Measurements from ENCODE around the gene DCAF8.

Gene DCAF8

DNA sequence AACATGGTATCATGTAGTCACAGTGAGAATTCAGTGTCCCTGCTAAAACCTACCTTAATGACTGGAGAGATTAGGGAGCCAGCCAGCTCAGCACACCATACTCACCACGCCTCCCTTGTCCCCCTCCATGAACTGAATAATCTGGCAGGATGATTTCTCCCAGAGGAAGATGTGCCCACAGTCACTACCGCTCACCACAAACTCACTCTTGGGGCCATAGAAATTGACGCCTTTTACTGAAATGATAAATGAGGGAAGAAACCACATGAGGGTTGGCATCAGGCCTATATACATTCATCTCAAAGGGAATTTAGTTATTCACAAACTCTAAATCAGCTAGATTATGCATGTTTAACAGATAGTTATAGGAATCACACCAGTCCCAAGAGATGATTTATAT, 39.8 kb downstream of the DCAF8 start:
- DNase-seq, result no peak

DNA sequence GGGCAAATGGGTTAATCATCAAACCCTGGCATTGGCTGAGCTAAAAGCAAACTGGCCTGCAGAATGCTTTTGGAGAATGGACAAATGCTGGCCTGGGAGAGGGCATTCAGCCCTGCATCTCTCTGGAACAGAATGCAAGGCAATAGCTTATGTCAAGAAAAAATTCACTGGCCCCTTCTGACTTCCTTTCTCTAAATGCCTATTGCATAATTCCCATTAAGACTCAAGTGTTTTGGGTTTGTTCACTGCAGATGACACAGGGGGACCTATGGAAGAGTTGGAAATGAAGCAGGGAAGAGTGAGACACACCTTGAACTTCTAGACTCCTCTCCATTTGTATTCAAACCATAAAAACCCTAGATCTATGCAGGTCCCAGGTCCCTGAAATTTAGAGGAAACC, 41.3 kb downstream of the DCAF8 start:
- no peak for DNase-seq

DNA sequence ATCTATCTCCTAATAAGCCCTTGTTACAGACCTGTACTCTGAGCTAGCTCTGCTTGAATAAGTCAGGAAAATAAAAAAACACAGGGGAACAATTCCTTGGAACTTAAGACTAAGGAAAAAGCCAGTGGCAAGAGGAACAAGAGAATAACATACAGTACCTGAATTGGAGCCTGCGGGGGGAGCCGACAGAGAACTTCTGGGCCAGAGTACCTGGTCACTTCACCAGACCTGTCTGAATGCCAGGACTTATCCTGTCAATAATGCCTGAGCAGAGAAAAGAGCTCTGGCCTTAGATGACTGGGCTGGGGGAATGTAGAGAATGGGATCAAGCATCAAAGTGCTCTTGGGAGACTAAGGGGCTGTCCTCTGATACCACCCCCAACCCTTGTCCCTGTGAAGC, 42.0 kb downstream of the DCAF8 start:
- DNase-seq, result no peak

DNA sequence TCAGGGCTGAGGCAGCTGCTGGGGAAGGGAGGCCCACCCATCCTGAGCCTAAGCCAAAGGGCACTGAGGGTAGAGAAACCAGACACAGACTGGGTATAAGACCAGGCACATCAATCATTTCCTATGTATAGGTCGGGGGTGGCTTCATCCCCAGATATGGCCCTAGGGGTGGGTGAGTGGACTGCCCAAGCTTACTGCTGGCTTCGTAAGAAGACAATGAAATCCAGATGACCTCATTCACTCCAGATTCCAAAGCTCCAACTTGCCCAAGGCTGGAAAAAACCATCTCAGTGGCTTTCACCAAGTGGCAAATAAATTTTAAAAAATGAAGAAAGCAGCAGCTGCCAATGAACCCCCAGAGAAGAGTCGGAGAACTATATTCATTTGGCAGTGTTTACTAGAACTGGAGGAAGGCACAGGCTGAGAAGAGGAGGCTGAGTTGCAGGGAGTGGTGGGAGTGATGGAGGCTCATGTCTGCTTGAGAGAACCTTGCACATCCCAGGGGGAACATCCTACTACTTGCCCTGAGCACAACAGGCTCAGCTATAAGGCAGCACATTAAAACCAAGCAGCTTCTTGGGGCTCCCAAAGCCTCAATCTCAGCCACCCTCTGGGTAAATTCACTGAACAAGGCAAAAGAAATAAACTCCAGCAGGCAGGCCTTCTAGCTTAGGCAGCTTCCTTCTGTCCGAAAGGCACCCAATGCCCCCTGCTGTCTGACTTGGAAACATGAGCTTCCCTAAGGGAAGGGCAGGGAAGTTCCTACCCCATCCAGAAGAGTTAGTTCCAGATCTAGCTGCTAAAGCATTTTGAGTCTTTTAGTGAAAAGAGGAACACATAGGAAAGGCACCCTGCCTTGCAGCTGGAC, 43.1 kb downstream of the DCAF8 start:
- DNase-seq, result no peak

DNA sequence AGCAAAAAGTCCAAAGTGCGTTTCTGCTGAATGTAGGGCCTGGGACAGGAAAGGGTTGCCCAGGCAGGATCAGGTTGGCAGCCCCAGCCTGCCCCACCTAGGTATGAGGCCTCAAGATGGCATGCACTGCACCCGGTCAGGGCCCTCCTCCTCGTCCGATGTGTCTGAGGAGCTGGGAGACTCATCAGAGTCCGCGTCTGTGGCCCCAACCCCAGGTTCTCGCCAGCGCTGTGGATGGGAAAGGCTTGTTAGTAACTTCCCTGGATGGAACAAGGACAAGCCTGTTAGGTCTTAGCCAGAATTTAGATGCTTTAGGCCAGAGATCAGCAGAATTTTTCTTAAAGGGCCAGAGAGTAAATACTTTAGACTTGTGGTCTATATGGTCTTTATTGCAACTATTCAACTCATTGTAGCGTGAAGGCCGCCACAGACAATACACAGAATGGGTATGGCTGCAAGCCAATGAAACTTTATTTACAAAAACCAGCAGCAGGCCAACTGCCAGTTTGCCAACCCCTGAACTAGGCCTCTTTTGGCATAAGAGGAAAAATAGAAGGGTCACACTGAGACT, 44.8 kb downstream of the DCAF8 start:
- DNase-seq, result no peak

DNA sequence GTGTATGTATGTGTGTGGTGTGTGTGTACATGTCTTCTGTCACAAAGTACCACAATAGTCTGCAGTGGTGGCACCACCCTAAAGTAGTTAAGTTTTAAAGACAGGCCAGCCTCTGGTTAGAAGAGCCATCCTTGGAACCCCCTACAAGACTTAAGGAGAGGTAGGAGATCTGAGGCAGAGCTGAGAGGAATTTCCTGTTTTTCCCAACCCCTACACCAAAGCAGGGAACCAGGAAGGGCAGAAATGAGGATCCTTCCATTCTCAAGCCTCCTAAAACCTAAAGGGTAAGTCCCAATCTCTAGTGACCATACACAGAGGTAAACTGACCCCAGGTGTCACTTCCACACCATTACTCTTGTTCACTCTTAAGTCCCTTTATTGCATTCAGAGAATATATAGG, 46.0 kb downstream of the DCAF8 start:
- no peak for DNase-seq

DNA sequence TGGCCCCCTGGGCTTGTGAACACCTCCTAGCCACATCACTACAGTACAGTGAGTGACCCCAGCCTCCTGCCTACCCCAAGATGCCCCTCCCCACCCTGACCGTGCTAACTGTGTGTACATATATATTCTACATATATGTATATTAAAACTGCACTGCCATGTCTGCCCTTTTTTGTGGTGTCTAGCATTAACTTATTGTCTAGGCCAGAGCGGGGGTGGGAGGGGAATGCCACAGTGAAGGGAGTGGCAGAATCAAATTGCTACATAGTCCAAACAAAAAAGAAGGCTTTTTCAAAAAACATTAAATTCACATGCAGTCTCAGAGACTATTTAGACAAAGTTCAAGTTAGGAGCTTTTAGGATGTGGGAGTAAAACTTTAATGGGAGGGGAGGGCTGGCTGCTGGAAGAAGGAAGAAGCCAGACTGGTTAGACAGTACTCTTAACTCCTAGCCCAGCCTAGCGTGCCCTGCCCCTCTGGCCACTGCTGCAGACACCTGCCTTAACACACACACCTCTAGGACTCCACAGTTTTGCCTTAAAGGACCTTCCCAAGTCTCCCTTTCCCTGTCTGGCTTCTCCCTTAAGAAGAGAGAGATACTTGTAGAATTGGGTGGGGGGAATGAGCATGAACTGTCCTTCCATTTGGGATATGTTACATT, 47.7 kb downstream of the DCAF8 start:
- no peak for DNase-seq

DNA sequence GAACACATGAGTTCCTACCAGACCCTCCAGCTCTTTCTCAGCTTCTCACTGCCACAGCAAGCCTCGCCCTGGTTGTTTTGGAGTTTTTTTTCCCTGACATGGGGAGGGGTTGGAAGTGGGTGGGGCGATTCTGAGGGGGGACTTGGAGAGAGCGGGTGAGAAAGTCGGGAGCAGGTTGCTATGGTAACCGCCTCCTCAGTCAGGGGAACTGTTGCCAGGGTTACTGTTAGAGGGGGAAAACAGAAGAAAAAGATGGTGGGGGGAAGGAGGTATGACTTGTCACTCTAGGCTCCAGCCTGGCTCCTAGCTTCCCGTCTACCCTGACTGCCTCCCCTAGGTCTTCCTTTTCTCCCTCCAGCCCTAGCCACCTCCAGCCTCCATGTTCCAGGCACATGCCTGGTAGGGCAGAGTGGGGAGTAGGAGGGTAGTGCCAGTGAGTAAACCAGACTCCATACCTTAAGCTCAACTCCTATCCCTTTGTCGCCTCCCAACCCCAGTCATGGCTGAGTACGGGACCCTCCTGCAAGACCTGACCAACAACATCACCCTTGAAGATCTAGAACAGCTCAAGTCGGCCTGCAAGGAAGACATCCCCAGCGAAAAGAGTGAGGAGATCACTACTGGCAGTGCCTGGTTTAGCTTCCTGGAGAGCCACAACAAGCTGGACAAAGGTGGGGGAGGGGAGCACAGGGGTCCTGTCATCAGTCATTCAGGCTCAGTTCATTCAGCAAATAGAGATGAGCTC, 51.1 kb downstream of the DCAF8 start:
- DNase-seq, result no peak

DNA sequence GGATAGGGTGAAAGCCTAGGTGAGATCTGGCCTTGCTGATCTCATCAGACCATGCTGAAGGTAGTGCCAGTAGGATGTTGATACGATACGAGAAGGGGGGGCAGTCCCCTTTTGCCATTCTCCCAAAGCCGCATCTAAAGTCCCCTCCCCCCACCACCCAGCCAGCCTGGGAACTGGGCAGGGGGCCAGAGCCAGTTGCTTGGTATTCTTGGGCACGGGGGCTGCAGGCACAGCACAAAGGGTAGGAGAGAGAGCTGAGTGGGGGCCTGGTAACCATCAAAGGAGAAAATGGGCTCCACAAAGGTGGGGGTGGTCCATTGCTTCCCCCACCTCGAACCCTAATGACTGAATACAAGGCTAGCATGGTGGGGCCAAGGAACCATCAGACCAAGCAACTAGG, 51.8 kb downstream of the DCAF8 start:
- no peak for DNase-seq

DNA sequence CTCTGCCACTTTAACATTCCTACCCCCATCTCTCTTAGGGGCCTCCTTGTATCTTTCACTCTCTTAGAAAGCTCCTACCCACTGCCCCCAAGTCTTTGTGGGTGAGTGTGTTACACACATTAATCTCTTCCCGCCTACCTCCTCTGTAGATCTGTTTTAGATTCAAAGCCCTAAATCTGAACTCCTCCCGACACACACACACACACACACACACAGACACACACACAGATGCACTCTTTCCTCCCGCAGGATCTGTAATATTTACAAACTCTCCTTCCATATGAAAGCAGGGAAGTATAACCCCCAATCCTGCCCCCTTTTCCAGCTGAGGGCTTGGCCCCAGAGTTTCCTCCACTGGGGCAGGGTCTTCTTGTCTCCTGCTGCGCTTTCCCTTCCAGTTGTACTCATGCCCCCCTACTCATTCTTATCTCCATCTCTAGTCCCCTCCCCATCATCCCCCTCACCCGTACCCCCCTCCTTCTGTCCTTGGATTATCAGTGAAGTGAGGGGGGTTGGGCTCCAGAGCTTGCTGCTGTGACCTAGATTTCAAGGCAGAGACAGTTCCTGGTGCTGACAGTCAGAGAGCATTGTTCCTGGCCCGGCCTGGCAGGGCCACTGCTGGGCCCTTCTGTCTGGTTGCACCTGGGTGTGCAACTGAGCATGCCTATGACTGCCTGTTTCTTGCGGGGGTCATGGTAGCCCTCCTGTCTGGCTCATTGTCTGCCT, 52.9 kb downstream of the DCAF8 start:
- no peak for DNase-seq

DNA sequence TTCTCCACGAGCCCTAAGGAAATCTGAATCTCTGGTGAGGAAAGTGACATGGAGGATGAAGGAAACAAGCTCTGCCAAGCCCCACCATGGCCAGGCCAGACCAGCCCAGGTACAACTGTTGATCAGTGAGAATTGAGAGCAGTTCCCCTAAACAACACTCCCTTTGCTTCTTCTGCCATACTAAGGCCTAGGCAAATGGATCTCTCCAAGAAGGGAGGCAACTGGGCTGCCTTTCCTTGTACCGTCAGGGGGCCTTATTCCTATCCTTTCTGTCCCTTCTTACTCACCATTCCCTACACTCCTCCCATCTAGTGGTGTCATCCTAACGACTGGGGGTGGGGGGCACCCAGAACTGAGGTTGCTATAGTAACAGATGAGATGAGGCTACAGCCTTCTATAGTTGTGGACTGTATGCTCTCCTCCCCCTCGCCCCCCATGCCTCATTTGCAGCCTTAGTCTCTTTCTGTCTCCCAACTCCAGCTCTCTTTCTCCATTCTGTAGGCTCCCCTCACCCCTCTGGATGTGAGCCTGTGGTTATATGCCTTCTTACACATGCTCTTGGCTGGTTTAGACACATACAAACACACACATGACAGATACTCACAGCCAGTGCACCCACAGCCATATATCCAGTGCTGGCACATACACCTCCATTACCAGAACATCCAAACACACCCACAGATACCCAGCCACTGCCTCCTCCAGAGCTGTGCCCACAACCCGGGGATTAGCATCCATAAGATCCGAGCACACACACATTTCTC, 53.6 kb downstream of the DCAF8 start:
- DNase-seq, result no peak

DNA sequence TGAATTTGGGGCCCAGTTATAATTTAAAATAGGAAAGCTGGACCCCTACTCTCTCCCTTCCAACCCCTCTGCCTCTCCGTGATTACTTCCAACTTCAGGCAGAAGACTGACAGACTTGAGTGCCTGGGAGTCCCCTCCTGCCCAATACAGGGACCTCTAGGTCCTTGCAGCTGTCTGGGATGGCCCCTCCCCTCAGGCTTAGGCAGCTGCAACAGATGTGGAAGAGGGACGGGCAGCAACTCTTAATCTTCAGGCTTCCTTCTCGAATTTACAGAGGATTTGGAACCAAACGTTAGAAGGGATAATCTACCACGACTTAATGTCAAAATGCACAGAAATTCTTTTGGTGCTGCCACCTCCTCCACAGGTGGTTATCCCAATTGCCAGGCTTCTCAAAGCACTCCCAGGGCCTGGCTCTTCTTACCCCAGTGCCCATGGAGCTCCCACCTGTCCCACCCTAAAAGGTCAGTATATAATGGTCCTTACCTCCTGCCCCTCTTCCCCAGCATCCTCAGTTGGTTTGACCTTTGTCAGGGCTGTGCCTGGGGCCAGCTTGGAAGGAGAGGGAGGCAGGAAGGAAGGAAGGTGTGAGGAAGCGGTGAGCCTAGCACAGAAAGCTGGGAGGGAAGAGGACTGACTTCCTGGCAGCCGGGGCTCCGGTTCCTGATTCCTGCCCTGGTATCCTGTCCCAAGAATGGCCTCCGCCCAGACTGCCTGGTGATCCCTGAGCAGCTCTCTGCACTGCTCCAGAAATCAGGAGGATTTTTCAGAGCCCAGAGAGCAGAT, 54.4 kb downstream of the DCAF8 start:
- DNase-seq, result no peak

DNA sequence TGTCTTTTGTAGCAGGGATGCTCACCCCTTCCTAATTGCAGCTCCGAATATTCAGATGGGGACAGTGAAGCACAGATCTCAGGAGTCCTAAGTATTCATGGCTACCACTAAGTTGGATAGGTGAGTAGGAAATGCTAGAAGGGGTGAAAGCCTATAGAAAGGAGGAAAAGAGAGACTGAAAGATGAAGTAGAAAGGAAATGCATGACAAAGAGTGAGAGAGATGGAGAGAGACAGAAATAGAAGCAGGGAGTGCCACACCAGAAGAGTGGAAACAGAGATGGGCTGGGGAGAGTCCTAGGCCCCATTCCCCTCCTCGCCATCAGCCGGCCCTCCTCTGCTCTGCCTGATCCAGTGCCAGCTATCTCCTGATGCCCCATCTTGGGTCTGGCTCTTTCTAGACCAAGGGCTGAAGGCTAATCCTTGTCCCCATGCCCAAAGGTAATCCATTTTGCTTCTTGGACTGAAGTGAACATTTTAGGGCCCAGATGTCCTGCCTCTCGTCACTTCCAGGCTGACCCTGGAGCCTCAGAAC, 55.2 kb downstream of the DCAF8 start:
- DNase-seq, result no peak

DNA sequence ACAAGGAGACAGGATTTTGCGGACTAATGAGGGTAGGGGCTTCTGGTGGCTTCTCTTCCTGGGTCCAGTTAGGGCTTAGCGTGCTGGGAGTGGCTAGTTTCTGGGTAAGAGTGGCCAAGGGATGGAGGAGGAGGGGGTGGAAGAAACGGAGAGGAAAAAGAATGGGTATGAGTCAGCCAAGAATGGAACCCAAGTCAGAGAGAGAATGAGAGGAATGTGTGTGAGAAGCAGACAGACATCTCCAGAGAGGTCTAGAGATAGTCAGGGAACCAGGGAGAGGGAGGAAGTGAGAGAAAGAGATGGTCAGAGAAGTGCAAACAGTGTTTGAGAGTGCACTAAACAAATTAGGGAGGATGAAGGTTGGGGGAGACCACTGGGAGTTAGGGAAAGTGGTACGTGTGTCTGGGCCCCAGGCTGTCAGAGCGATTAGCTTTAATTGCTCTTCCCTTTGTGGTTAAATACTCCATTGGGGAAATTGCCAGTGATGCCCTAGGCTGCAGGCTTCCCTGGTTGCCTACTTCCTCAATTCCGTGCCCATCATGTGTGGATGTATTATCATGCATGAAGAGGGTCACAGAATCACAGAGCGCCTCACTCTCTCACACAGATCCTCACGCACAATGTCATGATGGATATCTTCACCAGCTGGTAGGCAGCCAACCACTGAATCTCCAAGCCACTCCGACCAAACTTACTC, 55.8 kb downstream of the DCAF8 start:
- no peak for DNase-seq

DNA sequence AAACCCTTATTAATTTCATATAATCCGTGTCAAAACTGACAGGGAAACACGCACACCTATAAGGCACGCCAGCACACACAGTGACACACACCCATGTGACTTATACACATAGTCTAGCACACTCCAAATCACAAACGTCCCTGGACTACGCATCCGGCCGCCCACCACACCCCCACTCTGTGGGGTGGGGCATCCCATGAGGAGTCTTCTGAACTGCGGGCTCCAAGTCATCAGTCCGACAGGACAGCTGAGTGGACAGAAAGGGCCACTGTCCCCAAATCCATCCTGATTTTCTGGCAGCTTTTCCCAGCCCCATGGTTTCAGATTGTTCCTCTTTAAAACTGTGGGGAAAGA, 56.3 kb downstream of the DCAF8 start:
- no peak for DNase-seq

DNA sequence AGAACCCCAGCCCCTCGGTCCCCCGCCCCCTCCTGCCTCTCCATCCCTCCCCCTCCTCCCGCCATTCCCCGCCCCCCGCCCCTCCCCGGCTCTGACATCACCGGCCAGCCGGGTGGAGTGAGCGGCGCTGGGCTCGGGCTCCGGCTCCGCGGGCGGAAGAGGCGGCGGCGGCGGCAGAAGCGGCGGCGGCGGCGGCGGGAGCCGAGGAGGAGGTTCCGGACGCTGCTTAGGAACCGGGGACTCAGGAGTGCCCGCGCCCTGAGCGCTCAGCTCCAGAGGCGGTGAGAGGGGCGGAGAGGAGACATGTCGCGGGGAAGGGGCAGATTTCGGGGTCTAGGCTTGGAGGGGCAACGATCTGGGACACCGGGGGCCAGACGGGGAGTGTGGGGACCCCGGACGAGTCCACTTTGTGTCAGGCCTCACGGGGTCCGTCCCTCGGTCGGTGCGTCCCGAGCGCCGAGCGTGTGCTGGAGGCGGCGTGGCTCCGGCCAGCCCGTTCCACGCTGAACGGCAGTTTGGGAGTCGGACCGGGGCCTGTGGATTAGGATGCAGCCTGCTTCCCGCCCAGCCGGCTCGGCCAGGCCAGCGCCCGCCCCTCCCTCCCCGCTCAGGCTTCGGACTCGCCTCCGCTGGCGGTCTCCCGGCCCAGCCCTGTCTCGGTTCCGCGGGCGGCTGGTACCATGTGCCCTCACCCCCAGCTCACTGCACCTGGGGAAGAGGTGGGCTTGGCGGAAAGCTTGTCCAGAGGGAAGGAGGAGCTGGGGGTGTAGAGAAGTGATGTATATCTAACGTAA, 56.9 kb downstream of the DCAF8 start, which contains the start of gene PEA15:
Gene PEA15, plus strand, starts transcription at position 143 of the 794 bp plus-strand sequence. CDS start 6,161 bp downstream, outside the sequence.
- DNase-seq, result no peak

DNA sequence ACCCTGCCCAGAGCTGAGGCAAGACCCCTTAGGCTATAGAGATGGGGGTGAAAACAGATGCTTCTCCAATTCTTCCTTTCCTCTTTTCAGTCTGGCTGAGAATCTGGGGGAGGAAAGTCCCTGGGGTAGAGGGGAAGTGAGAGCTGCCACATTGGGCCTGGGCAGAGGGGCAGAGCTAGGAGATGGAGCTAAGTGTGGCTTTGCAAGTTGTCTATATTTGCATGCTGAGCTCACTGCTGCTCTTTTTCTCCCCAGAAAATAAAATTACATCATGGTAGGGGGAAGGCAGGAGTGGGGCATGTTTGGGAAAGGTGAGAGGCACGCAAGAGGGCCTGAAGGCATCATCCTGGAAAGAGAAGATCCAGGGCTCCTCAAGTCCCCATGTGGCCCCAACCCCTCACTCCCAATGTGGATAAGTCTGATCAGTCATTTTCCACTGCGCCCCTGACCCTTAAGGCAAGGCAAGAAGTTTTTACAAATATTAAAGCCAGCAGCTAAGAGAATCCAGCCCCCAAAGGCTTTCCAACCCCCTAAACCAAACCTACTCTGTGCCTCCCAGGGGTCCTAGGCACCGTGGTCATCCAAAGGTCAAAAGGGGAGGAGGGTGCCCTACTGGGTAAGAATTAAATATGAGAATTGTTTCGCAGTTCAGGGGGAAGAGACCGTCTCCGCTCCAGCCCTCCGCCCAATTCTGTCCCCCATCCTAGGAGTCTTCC, 57.7 kb downstream of the DCAF8 start:
- DNase-seq, result peak; percentile 92

DNA sequence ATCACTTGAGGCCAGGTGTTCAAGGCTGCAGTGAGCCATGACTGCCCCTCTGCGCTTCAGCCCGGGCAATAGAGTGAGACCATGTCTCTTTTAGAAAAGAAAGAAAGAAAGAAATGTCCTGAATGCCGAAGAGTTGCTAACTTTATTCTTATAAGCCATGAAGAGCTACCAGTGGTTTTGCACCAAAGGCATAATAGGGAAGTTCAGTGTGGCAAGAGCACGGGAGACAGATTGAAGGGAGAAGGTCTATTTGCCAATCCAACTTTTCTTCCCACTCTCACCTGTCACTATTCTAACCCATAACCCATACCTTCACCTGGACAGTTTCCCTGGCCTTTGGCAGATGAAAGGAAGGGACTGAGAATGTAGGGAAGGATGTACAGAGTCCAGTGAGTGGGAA, 61.6 kb downstream of the DCAF8 start:
- no peak for DNase-seq

DNA sequence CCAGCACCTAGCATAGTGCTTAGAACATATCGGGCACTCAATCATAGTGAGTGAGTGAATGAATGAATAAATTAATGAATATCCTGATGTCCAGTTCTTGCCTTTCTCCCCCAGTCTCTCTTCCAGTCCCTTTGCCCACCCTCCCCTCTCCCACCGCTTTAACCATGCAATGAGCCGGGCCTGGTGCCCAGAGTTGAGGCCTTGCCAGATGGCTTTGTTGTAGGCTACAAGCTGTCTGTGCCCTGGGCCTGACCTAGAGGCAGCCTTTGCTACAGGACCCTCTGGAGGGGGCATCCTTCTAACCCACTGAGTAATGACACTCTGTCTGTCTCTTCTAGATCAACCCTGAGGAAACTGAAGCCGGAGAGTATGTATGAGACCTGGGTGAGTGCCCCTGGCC, 65.1 kb downstream of the DCAF8 start:
- no peak for DNase-seq

All from SIG-M5 (cell line).